ENCODE results near the gene ORM1.
"Not testable (repeated sequence)": the region's sequence is repeated elsewhere in the genome, so short reads cannot be mapped to it uniquely, and the experiment has no call there.

Gene ORM1

GRCh38 chr9:114330636-114331035 is 7.7 kb downstream of the ORM1 start:
- H3K23ac ChIP-seq (ENCODE audit: low read length): no peak overlapping the region
- DNase-seq: no peak
- no peaks in the 10 kb centered on the region for H3K4me1 ChIP-seq (ENCODE audit: control insufficient read depth in 1 of 2, insufficient read depth in 2 of 2, low read length in 2 of 2)
- no peak overlapping the region for H4K91ac ChIP-seq (ENCODE audit: low read depth, low read length)
- H3K79me2 ChIP-seq (ENCODE audit: control insufficient read depth, insufficient read depth, low read length, poor library complexity): no peaks in the 10 kb centered on the region
- H2AFZ ChIP-seq (ENCODE audit: insufficient read depth, low read length, poor library complexity): no peak overlapping the region
- H3K18ac ChIP-seq (ENCODE audit: low read length): no peak overlapping the region
- no peak overlapping the region for H2BK12ac ChIP-seq (ENCODE audit: low read length)
- no peaks in the 10 kb centered on the region for H3K79me1 ChIP-seq (ENCODE audit: low read length)
- no CpG with 5 or more reads among the region's 10 CpGs for WGBS (ENCODE audit: extremely low coverage, insufficient coverage, insufficient read length)
- H4K8ac ChIP-seq (ENCODE audit: low read depth, low read length): no peak overlapping the region
- H3K4ac ChIP-seq (ENCODE audit: low read depth, low read length): no peak overlapping the region
- no peak overlapping the region for H3K4me2 ChIP-seq (ENCODE audit: low read length)
- no peaks in the 10 kb centered on the region for H3K27me3 ChIP-seq (ENCODE audit: insufficient read depth, low read length)
- no peak overlapping the region for H2BK5ac ChIP-seq (ENCODE audit: low read depth, low read length, poor library complexity)
- H4K12ac ChIP-seq (ENCODE audit: low read depth, low read length): no peak overlapping the region
- H3K9me3 ChIP-seq (ENCODE audit: insufficient read depth, low read depth, low read length): no peaks in the 10 kb centered on the region
- no peak overlapping the region for H2AK5ac ChIP-seq (ENCODE audit: low read length)
- peaks cover 2 to 3% of the 10 kb centered on the region in 2 experiments for H3K36me3 ChIP-seq (ENCODE audit: control insufficient read depth in 1 of 2, insufficient read depth in 2 of 2, low read length in 2 of 2)
- H2BK120ac ChIP-seq (ENCODE audit: insufficient read depth, low read length, poor library complexity): no peak overlapping the region
- H3K4me3 ChIP-seq (ENCODE audit: low read depth, low read length): no peak overlapping the region
- H3K14ac ChIP-seq (ENCODE audit: low read length): no peak overlapping the region
- H3K27ac ChIP-seq (ENCODE audit: low read depth, low read length): no peak overlapping the region
- no peak overlapping the region for H3K9ac ChIP-seq (ENCODE audit: low read length)

GRCh38 chr9:114331229-114332195 is 8.6 kb downstream of the ORM1 start:
- not testable (repeated sequence) for H3K14ac ChIP-seq (ENCODE audit: low read length); H2BK5ac ChIP-seq (ENCODE audit: low read depth, low read length, poor library complexity); H3K4me1 ChIP-seq (ENCODE audit: control insufficient read depth in 1 of 2, insufficient read depth in 2 of 2, low read length in 2 of 2); DNase-seq; H2BK12ac ChIP-seq (ENCODE audit: low read length); H3K36me3 ChIP-seq (ENCODE audit: control insufficient read depth in 1 of 2, insufficient read depth in 2 of 2, low read length in 2 of 2); H3K9me3 ChIP-seq (ENCODE audit: insufficient read depth, low read depth, low read length); H3K9ac ChIP-seq (ENCODE audit: low read length); H4K8ac ChIP-seq (ENCODE audit: low read depth, low read length); H3K27ac ChIP-seq (ENCODE audit: low read depth, low read length); H3K4me3 ChIP-seq (ENCODE audit: low read depth, low read length); H3K4ac ChIP-seq (ENCODE audit: low read depth, low read length); H3K4me2 ChIP-seq (ENCODE audit: low read length); H3K27me3 ChIP-seq (ENCODE audit: insufficient read depth, low read length); H3K79me1 ChIP-seq (ENCODE audit: low read length); H2AFZ ChIP-seq (ENCODE audit: insufficient read depth, low read length, poor library complexity); H3K18ac ChIP-seq (ENCODE audit: low read length); H2AK5ac ChIP-seq (ENCODE audit: low read length); H3K79me2 ChIP-seq (ENCODE audit: control insufficient read depth, insufficient read depth, low read length, poor library complexity); H4K91ac ChIP-seq (ENCODE audit: low read depth, low read length); H2BK120ac ChIP-seq (ENCODE audit: insufficient read depth, low read length, poor library complexity); H3K23ac ChIP-seq (ENCODE audit: low read length); H4K12ac ChIP-seq (ENCODE audit: low read depth, low read length)
- no CpG with 5 or more reads among the region's 19 CpGs for WGBS (ENCODE audit: extremely low coverage, insufficient coverage, insufficient read length)

- WGBS (ENCODE audit: extremely low coverage, insufficient coverage, insufficient read length): no CpG with 5 or more reads among the region's 4 CpGs
These were observed 9.7 kb downstream of the ORM1 start for GRCh38 chr9:114332474-114333040.

GRCh38 chr9:114333718-114334117 is 10.8 kb downstream of the ORM1 start:
- H3K4me2 ChIP-seq (ENCODE audit: low read length); H2BK120ac ChIP-seq (ENCODE audit: insufficient read depth, low read length, poor library complexity); H2BK5ac ChIP-seq (ENCODE audit: low read depth, low read length, poor library complexity); H3K79me1 ChIP-seq (ENCODE audit: low read length); H3K9me3 ChIP-seq (ENCODE audit: insufficient read depth, low read depth, low read length); H4K8ac ChIP-seq (ENCODE audit: low read depth, low read length); H3K14ac ChIP-seq (ENCODE audit: low read length); DNase-seq; H3K27ac ChIP-seq (ENCODE audit: low read depth, low read length); H3K18ac ChIP-seq (ENCODE audit: low read length); H3K79me2 ChIP-seq (ENCODE audit: control insufficient read depth, insufficient read depth, low read length, poor library complexity); H4K12ac ChIP-seq (ENCODE audit: low read depth, low read length); H3K27me3 ChIP-seq (ENCODE audit: insufficient read depth, low read length); H2BK12ac ChIP-seq (ENCODE audit: low read length); H3K4me3 ChIP-seq (ENCODE audit: low read depth, low read length); H2AFZ ChIP-seq (ENCODE audit: insufficient read depth, low read length, poor library complexity); H4K91ac ChIP-seq (ENCODE audit: low read depth, low read length); H3K4me1 ChIP-seq (ENCODE audit: control insufficient read depth in 1 of 2, insufficient read depth in 2 of 2, low read length in 2 of 2); H3K4ac ChIP-seq (ENCODE audit: low read depth, low read length); H3K9ac ChIP-seq (ENCODE audit: low read length); H2AK5ac ChIP-seq (ENCODE audit: low read length); H3K23ac ChIP-seq (ENCODE audit: low read length): not testable (repeated sequence)
- H3K36me3 ChIP-seq (ENCODE audit: control insufficient read depth in 1 of 2, insufficient read depth in 2 of 2, low read length in 2 of 2): peaks cover 12 to 19% of the 10 kb centered on the region in 2 experiments
- no CpG with 5 or more reads among the region's 4 CpGs for WGBS (ENCODE audit: extremely low coverage, insufficient coverage, insufficient read length)

More at GRCh38 chr9:114332474-114333040, 9.7 kb downstream of the ORM1 start:
- not testable (repeated sequence) for H4K12ac ChIP-seq (ENCODE audit: low read depth, low read length); H3K9me3 ChIP-seq (ENCODE audit: insufficient read depth, low read depth, low read length); H4K91ac ChIP-seq (ENCODE audit: low read depth, low read length); H3K4ac ChIP-seq (ENCODE audit: low read depth, low read length); H2AK5ac ChIP-seq (ENCODE audit: low read length); H2BK5ac ChIP-seq (ENCODE audit: low read depth, low read length, poor library complexity); H3K9ac ChIP-seq (ENCODE audit: low read length); H3K27me3 ChIP-seq (ENCODE audit: insufficient read depth, low read length); H3K4me2 ChIP-seq (ENCODE audit: low read length); H3K79me2 ChIP-seq (ENCODE audit: control insufficient read depth, insufficient read depth, low read length, poor library complexity); H2AFZ ChIP-seq (ENCODE audit: insufficient read depth, low read length, poor library complexity); H3K4me3 ChIP-seq (ENCODE audit: low read depth, low read length); H3K79me1 ChIP-seq (ENCODE audit: low read length); H3K27ac ChIP-seq (ENCODE audit: low read depth, low read length); H2BK12ac ChIP-seq (ENCODE audit: low read length); H3K18ac ChIP-seq (ENCODE audit: low read length); H4K8ac ChIP-seq (ENCODE audit: low read depth, low read length); H3K4me1 ChIP-seq (ENCODE audit: control insufficient read depth in 1 of 2, insufficient read depth in 2 of 2, low read length in 2 of 2); H2BK120ac ChIP-seq (ENCODE audit: insufficient read depth, low read length, poor library complexity); H3K23ac ChIP-seq (ENCODE audit: low read length); H3K14ac ChIP-seq (ENCODE audit: low read length)
- peaks cover 9 to 15% of the 10 kb centered on the region in 2 experiments for H3K36me3 ChIP-seq (ENCODE audit: control insufficient read depth in 1 of 2, insufficient read depth in 2 of 2, low read length in 2 of 2)
- peak; percentile 72 to 83 for DNase-seq
